ENCODE data around the gene NALCN.

DNA sequence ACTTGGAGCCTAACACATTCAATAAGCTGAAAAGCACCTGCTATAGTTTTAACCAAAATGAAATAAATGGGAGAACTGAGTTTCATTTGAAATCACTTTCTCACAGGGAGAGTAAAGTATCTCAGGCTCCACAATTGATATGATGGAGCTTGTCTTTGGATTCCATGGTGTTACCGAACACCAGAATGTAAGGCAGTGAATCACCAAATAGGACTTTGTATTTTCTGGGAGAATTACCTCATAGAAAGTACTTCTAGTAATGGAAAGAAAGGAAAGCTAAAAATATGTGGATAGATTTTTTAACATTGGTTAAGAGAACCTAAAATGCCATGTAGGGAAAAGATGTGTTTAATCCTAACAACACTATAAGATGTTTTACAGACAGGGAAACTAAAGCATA is 123.6 kb downstream of the NALCN start:
- TF ChIP-seq, protein P1, sequence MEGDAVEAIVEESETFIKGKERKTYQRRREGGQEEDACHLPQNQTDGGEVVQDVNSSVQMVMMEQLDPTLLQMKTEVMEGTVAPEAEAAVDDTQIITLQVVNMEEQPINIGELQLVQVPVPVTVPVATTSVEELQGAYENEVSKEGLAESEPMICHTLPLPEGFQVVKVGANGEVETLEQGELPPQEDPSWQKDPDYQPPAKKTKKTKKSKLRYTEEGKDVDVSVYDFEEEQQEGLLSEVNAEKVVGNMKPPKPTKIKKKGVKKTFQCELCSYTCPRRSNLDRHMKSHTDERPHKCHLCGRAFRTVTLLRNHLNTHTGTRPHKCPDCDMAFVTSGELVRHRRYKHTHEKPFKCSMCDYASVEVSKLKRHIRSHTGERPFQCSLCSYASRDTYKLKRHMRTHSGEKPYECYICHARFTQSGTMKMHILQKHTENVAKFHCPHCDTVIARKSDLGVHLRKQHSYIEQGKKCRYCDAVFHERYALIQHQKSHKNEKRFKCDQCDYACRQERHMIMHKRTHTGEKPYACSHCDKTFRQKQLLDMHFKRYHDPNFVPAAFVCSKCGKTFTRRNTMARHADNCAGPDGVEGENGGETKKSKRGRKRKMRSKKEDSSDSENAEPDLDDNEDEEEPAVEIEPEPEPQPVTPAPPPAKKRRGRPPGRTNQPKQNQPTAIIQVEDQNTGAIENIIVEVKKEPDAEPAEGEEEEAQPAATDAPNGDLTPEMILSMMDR (IDR thresholded peaks at IDR 0.05) = no peak
- TF ChIP-seq POLR2A (IDR thresholded peaks at IDR 0.05) = no peak

Data from ovary (tissue), 3 donors.